OCI-LY1 (cell line): ENCODE results near the gene LATS2.

Source experiments
- CTCF ChIP-seq: fragments of 200-600 bp; sonication (generic), shearing (Covaris generic); IDR thresholded peaks from 2 replicates; pipeline ENCODE4 v1.5.1; 2017; ENCODE audit warnings: mild to moderate bottlenecking, antibody characterized with exemption, low read length, moderate library complexity, mixed read lengths
- EZH2 ChIP-seq: fragments of 200-600 bp; sonication (generic), shearing (Covaris generic); IDR thresholded peaks from 2 replicates; pipeline ENCODE4 v1.8.0; 2017; ENCODE audit warnings: borderline replicate concordance, mixed run types, mild to moderate bottlenecking, antibody characterized with exemption, low read length, moderate library complexity, mixed read lengths

- TF ChIP-seq CTCF (no peak), EZH2 (no peak)
Measured at GRCh38 chr13:21050288-21051197, 10.8 kb downstream of the LATS2 start.
